Lower leg skin (tissue), 4 donors: Measurements from ENCODE around the gene RPL14. TPM values are rescaled to one million over a fixed set of nuclear protein-coding genes. Genes with fewer than 3 reads are reported as not detected.

ENCODE experiments used
- DNase-seq, 2 donors: peaks; one replicate each; pipeline ENCODE4 v3.0.0-alpha.2; 2019; ENCODE audit warnings: low spot score in 2 of 2
- H3K4me3 ChIP-seq: fragments of 200-600 bp; sonication (generic); 2 replicates; pipeline ENCODE4 v1.5.1; 2017; ENCODE audit warnings: mild to moderate bottlenecking, low read depth; ENCODE audit not compliant: poor library complexity, severe bottlenecking
- CTCF ChIP-seq, 3 donors: fragments of 450-650 bp; IDR thresholded peaks; one replicate each; pipeline ENCODE4 v1.5.1; 2016; ENCODE audit warnings: antibody characterized with exemption in 3 of 3, mild to moderate bottlenecking in 3 of 3, moderate library complexity in 2 of 3
- POLR2A ChIP-seq, 2 donors: fragments of 450-650 bp; IDR thresholded peaks; one replicate each; pipeline ENCODE4 v1.6.1; 2016 to 2017; ENCODE audit warnings: antibody characterized with exemption in 2 of 2, mild to moderate bottlenecking in 1 of 2, moderate library complexity in 1 of 2
- WGBS, 2 donors: methylation state at CpG; one replicate each; pipeline ENCODE4 v1.1.5; 2018; 5-methylcytosine and 5-hydroxymethylcytosine counted together
- intact Hi-C: fragments of 100-400 bp; cut with DNase I; formaldehyde crosslinking; loops from one replicate; pipeline ENCODE4 v1.15.0; 2023; ENCODE audit warnings: low total_unique reads
- total RNA-seq, 4 donors: library from RNA; depleted of rRNA; stranded (reverse); fragments of >200 nt; gene quantifications; one replicate each; pipeline ENCODE4 v1.1.0, GENCODE V29; 2016

RPL14 gene
- total RNA-seq: 100 to 1,000 TPM; 452 to 555 (median 498) TPM

- DNase-seq: peak; percentile 97 to 99
- WGBS, 2 donors: 0 to 1% methylated on average over 46 to 51 of the region's 79 CpGs
- intact Hi-C loops: loop anchor here (10.0 kb wide), 1 partner anchor 132 kb away; no protein-coding TSS in a partner anchor
- TF ChIP-seq POLR2A (IDR thresholded peaks at IDR 0.05) (peak in 1 of 2 donors; percentile 30), CTCF (IDR thresholded peaks at IDR 0.05) (no peak)
- peak within 1 kb of the TSS; percentile 90 for H3K4me3 ChIP-seq
These were observed at the start of gene RPL14 for GRCh38 chr3:40456940-40457823. Gene RPL14 (plus strand): TSS chr3:40457339. CDS start chr3:40457472, 133 bp downstream.

DNA sequence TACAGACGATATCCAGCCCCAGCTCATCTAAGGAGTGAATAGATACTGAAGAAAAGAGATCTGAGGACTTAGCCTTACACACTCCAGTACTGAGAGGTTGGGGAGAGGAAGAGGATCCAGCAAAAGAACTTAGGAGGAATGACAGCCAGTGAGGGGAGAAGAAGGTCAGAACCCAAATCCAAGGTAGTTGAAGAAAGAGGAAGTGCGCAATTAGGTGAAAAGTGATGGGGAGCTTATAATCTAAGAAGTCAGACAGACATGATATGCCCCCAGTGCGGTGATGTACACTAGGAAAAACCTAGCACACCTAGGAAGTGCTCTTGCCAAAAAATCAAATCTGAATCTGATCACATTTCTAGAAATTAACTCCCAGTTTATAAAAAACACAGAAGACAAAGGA is 49.5 kb upstream of the RPL14 start:
- DNase-seq: no peak
- TF ChIP-seq CTCF (IDR thresholded peaks at IDR 0.05) (no peak), POLR2A (IDR thresholded peaks at IDR 0.05) (no peak)
- WGBS, 2 donors: 76 to 78% methylated on average over 3 of the region's 3 CpGs
- intact Hi-C loops: no loop called here
- no peak overlapping the region for H3K4me3 ChIP-seq

GRCh38 chr3:40414270-40414669 is 42.9 kb upstream of the RPL14 start:
- no peak for DNase-seq
- 78 to 84% methylated on average over 1 of the region's 1 CpG for WGBS, 2 donors
- intact Hi-C loops: no loop called here
- no peak for TF ChIP-seq CTCF (IDR thresholded peaks at IDR 0.05)
- no peak for TF ChIP-seq POLR2A (IDR thresholded peaks at IDR 0.05)
- no peak overlapping the region for H3K4me3 ChIP-seq

- WGBS, 2 donors: 79 to 82% methylated on average over 2 of the region's 2 CpGs
- no peak for TF ChIP-seq CTCF (IDR thresholded peaks at IDR 0.05)
- TF ChIP-seq POLR2A (IDR thresholded peaks at IDR 0.05): no peak
- no peak overlapping the region for H3K4me3 ChIP-seq
- intact Hi-C loops: no loop called here
- no peak for DNase-seq
These were observed 39.1 kb upstream of the RPL14 start for GRCh38 chr3:40417845-40418543.

- DNase-seq: no peak
- TF ChIP-seq POLR2A (IDR thresholded peaks at IDR 0.05): no peak
- no peak for TF ChIP-seq CTCF (IDR thresholded peaks at IDR 0.05)
- intact Hi-C loops: no loop called here
- no peak overlapping the region for H3K4me3 ChIP-seq
- WGBS, 2 donors: 90 to 96% methylated on average over 1 of the region's 1 CpG
These were observed 34.3 kb upstream of the RPL14 start for GRCh38 chr3:40422861-40423260.
